ENCODE results near the gene KCNQ1.

GRCh38 chr11:2599561-2600189, 154.9 kb downstream of the KCNQ1 start:
- TF ChIP-seq CTCF (IDR thresholded peaks at IDR 0.05) (no peak), EZH2 (IDR thresholded peaks at IDR 0.05; ENCODE audit: borderline replicate concordance, insufficient read depth, low read depth, low read length, poor library complexity, severe bottlenecking) (no peak)

Data from B cell (primary cell).